ENCODE data around the gene C17orf107. TPM values are rescaled to one million over a fixed set of nuclear protein-coding genes. Genes with fewer than 3 reads are reported as not detected.

C17orf107 gene
- total RNA-seq, 1 experiment from 2014 or later, result 2.4 TPM

- CTCF ChIA-PET, result no interaction called here
- Histone ChIP-seq H3K27ac (ENCODE audit: low read length) (no peak overlapping the region), H3K4me3 (ENCODE audit: low read depth in 2 of 2, low read length in 2 of 2) (no peak overlapping the region), H3K9me3 (ENCODE audit: control insufficient read depth, insufficient read depth, low read depth, low read length) (no peaks in the 10 kb centered on the region), H3K27me3 (ENCODE audit: control insufficient read depth, insufficient read depth, low read length) (no peaks in the 10 kb centered on the region), H3K36me3 (ENCODE audit: control insufficient read depth, insufficient read depth, low read length) (no peaks in the 10 kb centered on the region), H3K4me1 (ENCODE audit: control insufficient read depth, insufficient read depth, low read length) (no peaks in the 10 kb centered on the region; the same call in 1 of the 2 replicates)
- DNase-seq (ENCODE audit: low read depth, low spot score) (no peak), ATAC-seq (no peak)
- in situ Hi-C loops (cut with HindIII; ENCODE audit: low pct_unique_long_range_greater_than_20kb, low sequenced_read_pairs), result no loop called here
- TF ChIP-seq POLR2AphosphoS5 (IDR thresholded peaks at IDR 0.05; ENCODE audit: low read depth, low read length) (no peak), REST (IDR thresholded peaks at IDR 0.05; ENCODE audit: insufficient read depth in 1 of 2, low read depth in 2 of 2, low read length in 1 of 2) (no peak), TCF7L2 (IDR thresholded peaks at IDR 0.05; ENCODE audit: low read depth, low read length) (no peak)
- intact Hi-C loops (cut with micrococcal nuclease; ENCODE audit: unreplicated experiment), result no loop called here
- POLR2A ChIA-PET, result no interaction called here
- BruUV-seq (replicated peaks), result no TSS peak
Measured at GRCh38 chr17:4851084-4851483, 48.3 kb upstream of the C17orf107 start.

GRCh38 chr17:4852567-4853207 lies 46.6 kb upstream of the C17orf107 start:
- in situ Hi-C loops (cut with HindIII; ENCODE audit: low pct_unique_long_range_greater_than_20kb, low sequenced_read_pairs), result no loop called here

More at GRCh38 chr17:4852567-4853207, 46.6 kb upstream of the C17orf107 start:
- DNase-seq (ENCODE audit: low read depth, low spot score) (no peak), ATAC-seq (no peak)
- H3K4me3 ChIP-seq (ENCODE audit: low read depth in 2 of 2, low read length in 2 of 2), result no peak overlapping the region
- H3K27me3 ChIP-seq (ENCODE audit: control insufficient read depth, insufficient read depth, low read length), result no peaks in the 10 kb centered on the region
- POLR2A ChIA-PET, result no interaction called here
- CTCF ChIA-PET, result no interaction called here
- H3K36me3 ChIP-seq (ENCODE audit: control insufficient read depth, insufficient read depth, low read length), result no peaks in the 10 kb centered on the region
- H3K9me3 ChIP-seq (ENCODE audit: control insufficient read depth, insufficient read depth, low read depth, low read length), result no peaks in the 10 kb centered on the region
- intact Hi-C loops (cut with micrococcal nuclease; ENCODE audit: unreplicated experiment), result no loop called here
- H3K27ac ChIP-seq (ENCODE audit: low read length), result no peak overlapping the region
- BruUV-seq (replicated peaks), result no TSS peak
- H3K4me1 ChIP-seq (ENCODE audit: control insufficient read depth, insufficient read depth, low read length), result no peaks in the 10 kb centered on the region; the same call in 1 of the 2 replicates
- TF ChIP-seq POLR2AphosphoS5 (IDR thresholded peaks at IDR 0.05; ENCODE audit: low read depth, low read length) (no peak), REST (IDR thresholded peaks at IDR 0.05; ENCODE audit: insufficient read depth in 1 of 2, low read depth in 2 of 2, low read length in 1 of 2) (no peak), SIN3A (IDR thresholded peaks at IDR 0.05; ENCODE audit: borderline replicate concordance, insufficient read depth, low read depth, low read length) (no peak), TCF7L2 (IDR thresholded peaks at IDR 0.05; ENCODE audit: low read depth, low read length) (no peak), CTCF (IDR thresholded peaks at IDR 0.05) (no peak)
